HCT116 (cell line): ENCODE results near the gene RAPGEF2. TPM values are rescaled to one million over a fixed set of nuclear protein-coding genes. Genes with fewer than 3 reads are reported as not detected.

ENCODE experiments used
- ATAC-seq: fragments of 200-7000 bp; cut with Tn5 transposase; 2 replicates; pipeline ENCODE4 v1.9.1; 2020; ENCODE audit warnings: mild to moderate bottlenecking, moderate library complexity
- BruUV-seq: library from RNA; stranded (reverse); fragments of 400-500 nt; replicated peaks from 2 replicates; lab custom pipeline; 2021; lab: Mats Ljungman, UMichigan
- CTCF ChIA-PET: fragments of 300-600 bp; sonication (Branson Sonifier 250); formaldehyde crosslinking; loops from one replicate; lab custom pipeline; 2021; ENCODE audit warnings: antibody characterized with exemption; lab: Charles Lee
- POLR2A ChIA-PET: fragments of 300-600, 350-600 bp; sonication (Branson Sonifier 250); formaldehyde crosslinking; loops from one replicate; lab custom pipeline; 2021; ENCODE audit warnings: antibody characterized with exemption; lab: Charles Lee
- RAD21 ChIA-PET, 2 experiments: fragments of 300-600 bp; sonication (Branson Sonifier 250); formaldehyde crosslinking; loops; one replicate each; lab custom pipeline; 2023; ENCODE audit warnings: low total read pairs in 2 of 2; ENCODE audit not compliant: uncharacterized antibody in 2 of 2, unreplicated experiment in 2 of 2, low non-redundant PET in 1 of 2; lab: Charles Lee
- DNase-seq: peaks from one replicate; pipeline ENCODE4 v3.0.0-alpha.2; 2010; ENCODE audit warnings: low read depth, low spot score
- H2AFZ ChIP-seq: fragments of 200-600 bp; shearing (Covaris generic), sonication (generic); 2 replicates; pipeline ENCODE4 v1.6.1; 2017; ENCODE audit warnings: low read depth, mixed run types, mixed read lengths, antibody characterized with exemption, low read length; ENCODE audit not compliant: poor library complexity, severe bottlenecking
- H3K27ac ChIP-seq: 2 replicates; pipeline ENCODE4 v1.5.1; 2012; ENCODE audit warnings: low read depth, low read length
- H3K27me3 ChIP-seq: fragments of 200-600 bp; sonication (generic); 2 replicates; pipeline ENCODE4 v1.6.1; 2016; ENCODE audit warnings: mixed run types, low read length, mixed read lengths; ENCODE audit not compliant: insufficient read depth
- H3K36me3 ChIP-seq, 2 experiments: fragments of 200-500 bp in 1 of 2; fragments of 200-600 bp in 1 of 2; sonication (Bioruptor generic) in 1 of 2; sonication (generic) in 1 of 2; 2 replicates each; pipeline versions ENCODE4 v1.5.1 to v1.6.1; 2014 to 2016; ENCODE audit warnings: low read length in 2 of 2, inconsistent platforms in 1 of 2, mixed read lengths in 1 of 2, mixed run types in 1 of 2; ENCODE audit not compliant: insufficient read depth in 2 of 2, control insufficient read depth in 1 of 2
- H3K4me1 ChIP-seq, 2 experiments: fragments of 200-600 bp in 1 of 2; sonication (generic) in 1 of 2; 2 replicates each; pipeline versions ENCODE4 v1.5.1 to v1.6.1; 2012 to 2017; ENCODE audit warnings: low read length in 2 of 2, inconsistent platforms in 1 of 2, mild to moderate bottlenecking in 1 of 2, mixed read lengths in 1 of 2, mixed run types in 1 of 2, moderate library complexity in 1 of 2; ENCODE audit not compliant: insufficient read depth in 2 of 2, control insufficient read depth in 1 of 2
- H3K4me2 ChIP-seq: fragments of 200-600 bp; sonication (generic); 2 replicates; pipeline ENCODE4 v1.6.1; 2017; ENCODE audit warnings: mixed run types, low read length, mixed read lengths
- H3K4me3 ChIP-seq, 2 experiments: fragments of 200-600 bp in 1 of 2; sonication (generic) in 1 of 2; replicated peaks in 1 of 2; 2 replicates each; pipeline ENCODE4 v1.5.1; 2011 to 2016; ENCODE audit warnings: low read length in 2 of 2, control low read depth in 1 of 2, low read depth in 1 of 2, mild to moderate bottlenecking in 1 of 2, mixed read lengths in 1 of 2, mixed run types in 1 of 2
- H3K79me2 ChIP-seq: fragments of 200-600 bp; sonication (generic); 2 replicates; pipeline ENCODE4 v1.6.1; 2017; ENCODE audit warnings: mild to moderate bottlenecking, mixed run types, low read length, moderate library complexity, mixed read lengths; ENCODE audit not compliant: insufficient read depth
- H3K9ac ChIP-seq: fragments of 200-600 bp; sonication (generic); 2 replicates; pipeline ENCODE4 v1.6.1; 2016; ENCODE audit warnings: low read length, mixed read lengths
- H3K9me2 ChIP-seq: fragments of 200-600 bp; sonication (generic), shearing (Covaris generic); 2 replicates; pipeline ENCODE4 v1.6.1; 2017; ENCODE audit warnings: mixed run types, mild to moderate bottlenecking, moderate library complexity; ENCODE audit not compliant: insufficient read depth
- H3K9me3 ChIP-seq, 2 experiments: fragments of 200-500 bp in 1 of 2; fragments of 200-600 bp in 1 of 2; sonication (Bioruptor generic) in 1 of 2; sonication (generic) in 1 of 2; 2 replicates each; pipeline ENCODE4 v1.6.1; 2014 to 2017; ENCODE audit warnings: low read length in 2 of 2, mixed read lengths in 2 of 2, inconsistent platforms in 1 of 2, low read depth in 1 of 2, mild to moderate bottlenecking in 1 of 2, mixed run types in 1 of 2, moderate library complexity in 1 of 2; ENCODE audit not compliant: control insufficient read depth in 1 of 2, insufficient read depth in 1 of 2
- H4K20me1 ChIP-seq: fragments of 200-600 bp; sonication (generic), shearing (Covaris generic); 2 replicates; pipeline ENCODE4 v1.6.1; 2017; ENCODE audit warnings: mixed run types, mild to moderate bottlenecking, moderate library complexity; ENCODE audit not compliant: insufficient read depth
- CEBPB ChIP-seq: IDR thresholded peaks from 2 replicates; pipeline ENCODE4 v1.6.1; 2012; ENCODE audit warnings: low read depth
- EGR1 ChIP-seq: IDR thresholded peaks from 2 replicates; pipeline ENCODE4 v1.6.1; 2012; ENCODE audit warnings: low read depth
- EZH2 ChIP-seq: fragments of 200-600 bp; sonication (generic); IDR thresholded peaks from 2 replicates; pipeline ENCODE4 v1.6.1; 2017; ENCODE audit warnings: antibody characterized with exemption, mixed run types
- EZH2phosphoT487 ChIP-seq: fragments of 200-600 bp; IDR thresholded peaks from 2 replicates; pipeline ENCODE4 v1.6.1; 2018; ENCODE audit warnings: antibody characterized with exemption, borderline replicate concordance
- FOSL1 ChIP-seq: IDR thresholded peaks from 2 replicates; pipeline ENCODE4 v1.6.1; 2012; ENCODE audit warnings: low read depth
- JUND ChIP-seq: IDR thresholded peaks from 2 replicates; pipeline ENCODE4 v1.6.1; 2012
- POLR2AphosphoS5 ChIP-seq: IDR thresholded peaks from 2 replicates; pipeline ENCODE4 v1.6.1; 2011; ENCODE audit warnings: mild to moderate bottlenecking, low read depth, low read length, moderate library complexity
- RAD21 ChIP-seq: IDR thresholded peaks from 2 replicates; pipeline ENCODE4 v1.6.1; 2012; ENCODE audit warnings: low read depth, mild to moderate bottlenecking
- SIN3A ChIP-seq: IDR thresholded peaks from 2 replicates; pipeline ENCODE4 v1.6.1; 2012; ENCODE audit warnings: low read depth
- SP1 ChIP-seq: IDR thresholded peaks from 2 replicates; pipeline ENCODE4 v1.6.1; 2012; ENCODE audit warnings: low read depth
- SRF ChIP-seq: IDR thresholded peaks from 2 replicates; pipeline ENCODE4 v1.6.1; 2012; ENCODE audit warnings: low read depth
- intact Hi-C: fragments of 100-400 bp; cut with micrococcal nuclease; formaldehyde crosslinking; loops from 2 replicates; pipeline ENCODE4 v1.10.0; 2022
- total RNA-seq: library from RNA; stranded (reverse); gene quantifications from one replicate; pipeline ENCODE4 v1.2.1, GENCODE V29; 2021; ENCODE audit not compliant: unreplicated experiment
- TF ChIP-seq, protein P1 (sequence below): IDR thresholded peaks from 2 replicates; pipeline ENCODE4 v1.6.1; 2012
- TF ChIP-seq, protein P2 (sequence below): IDR thresholded peaks from 2 replicates; pipeline ENCODE4 v1.6.1; 2012
- TF ChIP-seq, protein P3 (sequence below): IDR thresholded peaks from 2 replicates; pipeline ENCODE4 v1.6.1; 2012; ENCODE audit warnings: low read depth

RAPGEF2 gene
- total RNA-seq, 1 experiment from 2014 or later: 21.2 TPM

DNA sequence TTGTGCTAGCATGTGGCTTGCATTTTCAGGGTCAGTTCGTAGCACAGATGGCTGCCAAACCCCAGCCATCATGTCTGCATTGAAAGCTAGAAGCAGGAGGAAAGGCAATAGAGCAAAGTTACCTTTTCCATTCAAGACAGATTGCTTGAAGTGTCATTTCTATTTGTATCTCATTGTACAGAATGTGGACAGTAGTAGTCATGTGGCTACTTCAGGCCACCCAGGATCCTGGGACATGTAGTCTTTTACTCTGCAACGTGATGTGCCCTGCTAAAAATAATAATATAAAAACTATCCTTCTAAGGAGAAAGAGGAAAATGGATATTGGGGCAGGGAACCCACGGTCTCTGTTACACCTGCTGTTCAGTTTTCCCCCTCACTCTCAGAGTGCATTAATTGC, 118.4 kb downstream of the RAPGEF2 start:
- H3K79me2 ChIP-seq: no peaks in the 10 kb centered on the region
- H3K9ac ChIP-seq: no peak overlapping the region
- no peaks in the 10 kb centered on the region for H3K9me3 ChIP-seq
- no peak overlapping the region for H3K4me2 ChIP-seq
- intact Hi-C loops: no loop called here
- no peaks in the 10 kb centered on the region for H3K27me3 ChIP-seq
- no peaks in the 10 kb centered on the region for H4K20me1 ChIP-seq
- no peaks in the 10 kb centered on the region for H3K4me1 ChIP-seq
- no TSS peak for BruUV-seq
- ChIA-PET CTCF (no interaction called here), RAD21 (no interaction called here), POLR2A (no interaction called here)
- no peaks in the 10 kb centered on the region for H3K36me3 ChIP-seq
- H3K9me2 ChIP-seq: no peaks in the 10 kb centered on the region
- no peak overlapping the region for H2AFZ ChIP-seq
- DNase-seq (no peak), ATAC-seq (no peak)
- no peak overlapping the region for H3K4me3 ChIP-seq
- H3K27ac ChIP-seq: no peak overlapping the region
- TF ChIP-seq SP1: no peak
- no peak for TF ChIP-seq EGR1
- TF ChIP-seq RAD21: no peak
- TF ChIP-seq EZH2: no peak
- no peak for TF ChIP-seq SIN3A
- TF ChIP-seq SRF: no peak
- no peak for TF ChIP-seq POLR2AphosphoS5
- TF ChIP-seq, protein P1, sequence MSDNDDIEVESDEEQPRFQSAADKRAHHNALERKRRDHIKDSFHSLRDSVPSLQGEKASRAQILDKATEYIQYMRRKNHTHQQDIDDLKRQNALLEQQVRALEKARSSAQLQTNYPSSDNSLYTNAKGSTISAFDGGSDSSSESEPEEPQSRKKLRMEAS: no peak
- no peak for TF ChIP-seq JUND
- no peak for TF ChIP-seq CEBPB
- TF ChIP-seq, protein P2, sequence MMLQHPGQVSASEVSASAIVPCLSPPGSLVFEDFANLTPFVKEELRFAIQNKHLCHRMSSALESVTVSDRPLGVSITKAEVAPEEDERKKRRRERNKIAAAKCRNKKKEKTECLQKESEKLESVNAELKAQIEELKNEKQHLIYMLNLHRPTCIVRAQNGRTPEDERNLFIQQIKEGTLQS: no peak
- TF ChIP-seq, protein P3, sequence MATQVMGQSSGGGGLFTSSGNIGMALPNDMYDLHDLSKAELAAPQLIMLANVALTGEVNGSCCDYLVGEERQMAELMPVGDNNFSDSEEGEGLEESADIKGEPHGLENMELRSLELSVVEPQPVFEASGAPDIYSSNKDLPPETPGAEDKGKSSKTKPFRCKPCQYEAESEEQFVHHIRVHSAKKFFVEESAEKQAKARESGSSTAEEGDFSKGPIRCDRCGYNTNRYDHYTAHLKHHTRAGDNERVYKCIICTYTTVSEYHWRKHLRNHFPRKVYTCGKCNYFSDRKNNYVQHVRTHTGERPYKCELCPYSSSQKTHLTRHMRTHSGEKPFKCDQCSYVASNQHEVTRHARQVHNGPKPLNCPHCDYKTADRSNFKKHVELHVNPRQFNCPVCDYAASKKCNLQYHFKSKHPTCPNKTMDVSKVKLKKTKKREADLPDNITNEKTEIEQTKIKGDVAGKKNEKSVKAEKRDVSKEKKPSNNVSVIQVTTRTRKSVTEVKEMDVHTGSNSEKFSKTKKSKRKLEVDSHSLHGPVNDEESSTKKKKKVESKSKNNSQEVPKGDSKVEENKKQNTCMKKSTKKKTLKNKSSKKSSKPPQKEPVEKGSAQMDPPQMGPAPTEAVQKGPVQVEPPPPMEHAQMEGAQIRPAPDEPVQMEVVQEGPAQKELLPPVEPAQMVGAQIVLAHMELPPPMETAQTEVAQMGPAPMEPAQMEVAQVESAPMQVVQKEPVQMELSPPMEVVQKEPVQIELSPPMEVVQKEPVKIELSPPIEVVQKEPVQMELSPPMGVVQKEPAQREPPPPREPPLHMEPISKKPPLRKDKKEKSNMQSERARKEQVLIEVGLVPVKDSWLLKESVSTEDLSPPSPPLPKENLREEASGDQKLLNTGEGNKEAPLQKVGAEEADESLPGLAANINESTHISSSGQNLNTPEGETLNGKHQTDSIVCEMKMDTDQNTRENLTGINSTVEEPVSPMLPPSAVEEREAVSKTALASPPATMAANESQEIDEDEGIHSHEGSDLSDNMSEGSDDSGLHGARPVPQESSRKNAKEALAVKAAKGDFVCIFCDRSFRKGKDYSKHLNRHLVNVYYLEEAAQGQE: no peak
- TF ChIP-seq FOSL1: no peak
- no peak for TF ChIP-seq EZH2phosphoT487
- TF ChIP-seq, all 23 proteins: peak for 0
